NOMO-1 treated with dmso at 0.1 percent for 144 hours (cell line): Measurements from ENCODE around the gene HOXB4.

Source experiments
- DNase-seq: peaks from one replicate; lab custom pipeline; 2025; ENCODE audit not compliant: unreplicated experiment; lab: John Stamatoyannopoulos, UW

HOXB4 gene

GRCh38 chr17:48575066-48575582 is 3.0 kb downstream of the HOXB4 start:
- no peak for DNase-seq

GRCh38 chr17:48574505-48575065 is 3.6 kb downstream of the HOXB4 start:
- DNase-seq, result no peak

- no peak for DNase-seq
These were observed 6.2 kb downstream of the HOXB4 start for GRCh38 chr17:48571826-48572417.

- DNase-seq, result no peak
These were observed 6.9 kb downstream of the HOXB4 start for GRCh38 chr17:48571024-48571818.

GRCh38 chr17:48570325-48571023 is 7.7 kb downstream of the HOXB4 start:
- DNase-seq, result no peak

GRCh38 chr17:48569674-48570324 is 8.4 kb downstream of the HOXB4 start:
- DNase-seq, result no peak

- no peak for DNase-seq
These were observed 8.9 kb downstream of the HOXB4 start for GRCh38 chr17:48569240-48569582.

GRCh38 chr17:48568499-48569239 is 9.5 kb downstream of the HOXB4 start:
- no peak for DNase-seq

- no peak for DNase-seq
These were observed 10.3 kb downstream of the HOXB4 start for GRCh38 chr17:48567646-48568354.

GRCh38 chr17:48567209-48567608 is 10.9 kb downstream of the HOXB4 start:
- no peak for DNase-seq

- no peak for DNase-seq
These were observed 11.4 kb downstream of the HOXB4 start for GRCh38 chr17:48566717-48567116.

GRCh38 chr17:48565925-48566710 is 12.0 kb downstream of the HOXB4 start:
- no peak for DNase-seq

GRCh38 chr17:48565022-48565554 is 13.1 kb downstream of the HOXB4 start:
- no peak for DNase-seq

GRCh38 chr17:48564188-48565021 is 13.7 kb downstream of the HOXB4 start:
- DNase-seq, result no peak

GRCh38 chr17:48563867-48564187 is 14.3 kb downstream of the HOXB4 start:
- no peak for DNase-seq

GRCh38 chr17:48563385-48563838 is 14.7 kb downstream of the HOXB4 start:
- no peak for DNase-seq

- no peak for DNase-seq
These were observed 15.2 kb downstream of the HOXB4 start for GRCh38 chr17:48562934-48563333.
